Right forelimb (tissue), 1 donor: ENCODE measurements around the gene HDDC3.
"Not testable (repeated sequence)": the region's sequence is repeated elsewhere in the genome, so short reads cannot be mapped to it uniquely, and the experiment has no call there.

ENCODE experiments used
- DNase-seq: peaks from one replicate; pipeline ENCODE4 v3.0.0-alpha.2; 2018

The HDDC3 gene

DNA sequence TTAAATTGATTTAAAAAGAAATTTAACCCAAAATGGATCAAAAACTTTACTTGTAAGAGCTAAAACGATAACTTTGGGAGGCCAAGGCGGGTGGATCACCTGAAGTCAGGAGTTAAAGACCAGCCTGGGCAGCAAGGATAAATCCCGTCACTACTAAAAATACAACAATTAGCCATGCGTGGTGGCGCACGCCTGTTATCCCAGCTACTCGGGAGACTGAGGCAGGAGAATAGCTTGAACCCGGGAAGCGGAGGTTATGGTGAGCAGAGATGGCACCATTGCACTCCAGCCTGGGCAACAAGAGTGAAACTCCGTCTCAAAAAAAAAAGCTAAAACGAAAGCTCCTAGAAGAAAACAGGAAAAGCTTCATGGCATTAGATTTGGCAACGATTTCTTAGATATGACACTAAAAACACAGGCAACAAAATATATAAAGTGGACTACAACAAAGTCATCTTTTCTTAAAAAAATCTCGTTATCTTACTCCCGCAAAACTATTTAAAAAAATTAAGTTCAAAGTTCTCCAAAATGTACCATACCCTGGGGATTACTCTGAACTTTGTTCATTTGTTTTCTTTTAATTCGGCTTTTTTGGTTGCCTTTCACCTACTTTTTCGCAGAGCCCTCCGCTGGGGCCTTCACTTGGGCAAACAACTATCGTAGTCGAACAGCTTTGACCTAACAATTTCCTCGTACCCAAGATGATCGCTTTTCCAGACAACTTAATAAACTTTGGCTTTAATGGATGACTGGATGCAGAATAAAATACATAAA is 2.9 kb downstream of the HDDC3 start:
- no peak for DNase-seq

DNA sequence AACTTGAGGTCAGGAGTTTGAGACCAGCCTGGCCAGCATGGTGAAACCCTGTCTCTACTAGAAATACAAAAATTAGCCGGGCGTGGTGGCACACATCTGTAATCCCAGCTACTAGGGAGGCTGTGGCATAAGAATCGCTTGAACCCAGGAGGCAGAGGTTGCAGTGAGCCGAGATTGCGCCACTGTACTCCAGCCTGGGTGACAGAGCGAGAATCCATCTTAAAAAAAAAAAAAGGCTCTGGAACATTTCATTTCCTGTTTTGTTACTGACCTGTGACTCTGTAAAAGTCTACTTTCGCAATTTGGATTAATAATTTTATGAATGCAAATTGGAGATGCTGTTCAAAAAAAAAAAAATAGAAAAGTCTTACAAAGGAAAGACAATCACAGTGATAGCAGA is 4.2 kb downstream of the HDDC3 start:
- DNase-seq, result not testable (repeated sequence)

DNA sequence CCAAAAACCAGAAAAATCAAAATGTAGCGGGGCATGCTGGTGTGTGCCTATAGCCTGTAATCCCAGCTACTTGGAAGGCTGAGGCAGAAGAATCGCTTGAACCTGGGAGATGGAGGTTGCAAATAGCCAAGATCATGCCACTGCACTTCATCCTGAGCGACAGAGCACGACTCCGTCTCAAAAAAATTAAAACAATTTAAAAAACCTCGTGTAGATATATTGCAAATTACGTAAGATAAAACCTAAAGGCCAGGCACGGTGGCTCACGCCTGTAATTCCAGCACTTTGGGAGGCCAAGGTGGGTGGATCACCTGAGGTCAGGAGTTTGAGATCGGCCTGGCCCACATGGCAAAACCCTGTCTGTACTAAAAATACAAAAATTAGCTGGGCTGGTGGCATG is 5.6 kb downstream of the HDDC3 start:
- DNase-seq, result not testable (repeated sequence)

DNA sequence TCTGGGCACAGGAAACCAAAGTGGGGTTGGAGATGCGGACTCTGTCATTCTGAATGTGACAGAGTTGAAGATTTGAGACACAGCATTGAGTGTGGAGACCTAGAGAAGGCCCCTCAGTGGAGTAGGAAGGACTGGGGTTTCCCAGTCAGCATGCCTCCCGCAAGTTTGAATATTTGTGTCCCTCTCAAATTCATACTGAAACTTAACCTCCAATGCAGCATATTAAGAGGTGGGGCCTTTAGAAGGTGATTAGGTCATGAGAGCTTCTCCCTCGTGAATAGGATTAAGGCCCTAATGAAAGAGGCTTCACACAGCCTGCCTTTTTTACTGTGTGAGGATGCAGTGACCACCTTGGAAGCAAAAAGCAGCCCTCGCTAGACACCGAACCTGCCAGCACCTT is 8.0 kb downstream of the HDDC3 start:
- DNase-seq, result no peak

DNA sequence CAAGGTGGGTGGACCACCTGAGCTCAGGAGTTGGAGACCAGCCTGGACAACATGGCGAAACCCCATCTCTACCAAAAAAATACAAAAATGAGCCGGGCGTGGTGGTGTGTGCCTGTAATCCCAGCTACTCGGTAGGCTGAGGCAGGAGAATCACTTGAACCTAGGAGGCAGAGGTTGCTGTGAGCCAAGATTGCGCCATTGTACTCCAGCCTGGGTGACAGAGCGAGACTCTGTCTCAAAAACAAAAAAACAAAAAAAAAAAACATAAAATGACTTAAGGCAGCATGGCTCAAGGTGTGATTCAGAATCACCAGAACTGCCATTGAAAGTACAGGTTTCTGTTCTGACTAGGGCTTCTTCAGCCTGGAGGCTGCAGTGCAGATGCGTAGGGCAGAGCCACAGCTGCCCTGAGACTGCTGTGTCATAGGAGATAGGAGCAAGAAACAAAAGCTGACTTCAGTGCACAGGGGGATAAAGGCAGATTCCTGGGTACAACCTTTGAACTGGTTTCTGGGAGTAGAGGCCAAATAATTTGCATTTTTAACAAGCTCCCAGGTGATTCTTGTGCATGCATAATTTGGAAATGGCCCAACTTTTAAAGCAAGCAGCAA is 9.5 kb downstream of the HDDC3 start:
- DNase-seq, result not testable (repeated sequence)

DNA sequence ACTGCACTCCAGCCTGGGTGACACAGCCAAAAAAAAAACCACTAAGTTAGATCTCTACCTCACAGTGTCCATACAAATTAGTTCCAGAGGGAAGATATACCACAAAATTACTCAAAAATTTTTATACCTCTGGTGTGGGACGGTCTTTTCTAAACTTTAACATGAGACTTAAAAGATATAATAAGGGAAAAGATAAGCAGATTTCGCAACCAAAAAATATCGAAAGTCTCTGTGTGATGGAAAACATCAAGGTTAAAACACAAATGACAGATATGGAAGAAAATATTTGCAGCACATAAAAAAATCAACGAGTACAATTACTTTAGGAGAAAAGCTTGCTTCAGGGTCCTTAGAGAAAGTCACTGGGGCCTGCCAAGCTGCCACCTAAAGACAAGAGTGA is 10.5 kb downstream of the HDDC3 start:
- no peak for DNase-seq

DNA sequence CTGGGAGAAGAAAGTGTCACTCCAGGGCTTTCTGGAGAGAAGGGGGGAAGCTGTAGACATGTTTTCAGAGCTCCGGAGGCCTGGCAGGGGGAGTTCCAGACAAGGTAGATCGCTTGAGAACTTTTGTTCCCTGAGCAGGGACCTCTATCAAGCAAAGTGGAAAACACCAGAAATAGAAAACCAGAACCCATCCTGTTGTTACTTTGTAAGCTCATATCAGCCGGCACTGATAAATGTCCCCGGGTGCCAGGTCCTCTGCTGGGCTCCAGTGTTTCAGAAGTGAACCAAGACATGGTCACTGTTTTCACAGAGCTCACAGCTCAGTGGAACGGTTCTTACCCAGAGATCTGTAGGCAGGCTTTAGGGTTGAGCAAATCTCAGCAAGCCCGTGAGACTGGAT is 13.5 kb downstream of the HDDC3 start:
- no peak for DNase-seq

DNA sequence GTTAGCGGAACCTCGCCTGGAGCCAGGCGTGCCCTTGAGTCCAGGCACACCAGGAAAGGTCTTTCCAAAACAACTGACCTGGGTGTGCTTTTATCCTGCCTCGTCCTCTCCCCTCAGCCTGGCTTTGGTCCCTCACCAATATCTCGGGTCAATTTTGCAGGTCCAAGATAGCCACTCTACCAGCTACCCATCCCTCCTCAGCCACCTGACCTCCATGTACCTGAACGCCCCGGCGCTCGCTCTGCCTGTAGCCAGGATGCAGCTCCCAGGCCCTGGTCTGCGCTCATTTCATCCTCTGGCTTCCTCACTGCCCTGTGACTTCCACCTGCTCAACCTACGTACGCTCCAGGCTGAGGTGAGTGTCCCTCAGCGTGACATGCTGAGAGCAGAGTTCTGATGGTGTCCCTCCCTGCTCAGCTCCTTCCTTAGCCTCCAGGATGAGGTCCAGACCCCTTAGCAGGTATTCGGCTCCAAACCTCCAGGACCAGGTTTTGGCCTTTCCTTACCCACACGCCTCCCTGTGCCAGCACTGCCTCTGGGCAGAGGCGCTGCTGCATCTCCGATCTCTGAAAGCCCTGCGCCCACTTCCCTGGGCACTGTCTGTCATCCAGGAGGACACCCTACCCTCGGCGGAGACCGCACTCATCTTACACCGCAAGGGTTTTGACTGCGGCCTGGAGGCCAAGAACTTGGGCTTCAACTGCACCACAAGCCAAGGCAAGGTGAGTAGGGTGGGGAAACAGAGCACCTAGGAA is 14.1 kb downstream of the HDDC3 start:
- DNase-seq, result no peak

DNA sequence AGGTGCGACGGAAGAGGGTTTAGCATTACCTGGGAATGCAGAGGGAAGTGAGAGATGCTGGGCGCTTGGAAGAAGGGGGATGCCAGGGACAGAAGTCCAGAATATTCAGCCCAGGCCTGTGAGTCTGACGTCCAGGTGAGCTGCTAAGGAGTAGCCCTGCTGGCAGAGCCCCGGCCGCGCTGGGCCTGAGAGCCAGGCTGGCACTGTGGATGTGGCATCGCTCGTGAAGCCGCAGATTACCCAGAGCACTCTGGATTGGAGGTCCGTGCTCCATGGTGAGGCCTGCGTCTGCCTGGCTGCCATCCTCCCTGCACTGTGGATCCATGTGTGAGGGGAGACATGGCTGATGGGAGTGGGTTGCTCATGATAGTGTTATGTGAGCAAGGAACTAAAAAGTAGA is 14.8 kb downstream of the HDDC3 start:
- no peak for DNase-seq

DNA sequence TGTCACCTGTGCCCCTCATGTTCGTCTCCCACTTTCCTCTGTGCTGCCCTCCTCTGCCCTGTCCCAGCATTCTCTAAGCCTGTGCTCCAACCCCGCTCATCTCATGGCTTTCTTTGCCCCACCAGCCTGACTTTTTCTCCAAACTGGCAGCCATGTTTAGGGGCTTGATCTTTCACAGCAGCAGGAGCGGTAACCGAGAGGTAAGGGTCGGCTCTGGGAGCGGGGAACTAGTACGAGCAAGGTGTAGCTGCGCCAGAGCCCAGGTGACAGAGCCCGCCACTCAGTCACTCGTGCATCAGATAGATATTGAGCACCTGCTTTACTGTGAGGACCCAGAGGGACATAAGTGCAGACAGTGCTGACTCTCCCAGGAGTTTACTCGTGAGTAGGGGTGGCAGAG is 15.9 kb downstream of the HDDC3 start:
- DNase-seq, result no peak

DNA sequence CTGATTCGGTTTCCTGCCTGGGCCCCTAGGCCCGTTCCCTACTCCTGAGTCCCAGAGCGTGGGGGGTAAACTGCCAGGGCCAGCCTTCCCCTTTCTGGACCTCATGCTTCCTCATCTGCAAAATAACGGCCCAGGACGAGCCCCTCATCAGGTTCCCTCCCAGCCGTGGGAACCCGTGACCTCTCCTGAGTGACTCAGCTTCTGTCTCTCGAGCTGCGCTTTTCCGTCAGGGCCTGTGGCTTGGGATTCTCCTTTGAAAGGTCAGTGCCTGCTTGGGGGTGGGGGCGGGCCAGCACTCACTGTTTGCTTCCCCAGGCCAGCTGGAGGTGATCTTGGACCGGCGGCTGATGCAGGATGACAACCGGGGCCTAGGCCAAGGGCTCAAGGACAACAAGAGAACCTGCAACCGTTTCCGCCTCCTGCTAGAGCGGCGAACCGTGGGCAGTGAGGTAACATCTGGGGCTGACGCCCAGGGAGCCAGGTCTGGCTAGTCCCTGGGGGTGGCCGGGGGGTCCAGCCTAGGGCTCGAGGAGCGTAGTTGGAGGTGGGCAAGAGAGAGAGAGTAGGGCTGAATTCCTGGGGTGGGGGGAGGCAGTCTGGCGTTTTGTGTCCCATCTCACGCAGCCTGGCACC is 16.4 kb downstream of the HDDC3 start:
- DNase-seq, result no peak

DNA sequence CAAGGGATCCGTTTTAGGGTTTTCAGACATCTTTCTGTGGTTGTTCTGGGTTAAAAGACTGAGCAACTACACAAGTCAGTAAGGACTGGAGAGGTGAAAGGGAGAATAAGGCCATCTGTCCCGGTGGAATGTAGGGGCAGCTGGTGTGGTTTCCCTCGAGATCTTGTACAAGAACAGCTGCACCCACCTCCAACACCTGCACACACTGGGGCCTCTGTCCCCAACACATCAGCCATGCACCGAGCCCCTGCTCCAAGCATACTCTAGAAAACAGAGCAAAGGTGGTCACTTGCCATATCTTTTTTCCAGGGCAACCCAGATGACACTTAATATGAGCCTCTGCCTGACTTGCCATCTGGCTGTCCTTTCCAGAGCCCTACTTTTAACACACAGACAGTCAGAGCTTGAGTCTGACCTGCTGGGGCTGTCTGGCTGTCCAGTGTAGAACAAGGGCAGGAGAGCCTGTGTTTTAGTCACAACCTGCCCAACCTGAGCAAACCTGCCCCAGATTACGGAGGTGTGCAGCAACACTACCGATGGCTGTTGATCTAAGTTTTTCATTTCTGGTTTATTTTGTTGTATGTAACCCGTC is 17.0 kb downstream of the HDDC3 start:
- no peak for DNase-seq

DNA sequence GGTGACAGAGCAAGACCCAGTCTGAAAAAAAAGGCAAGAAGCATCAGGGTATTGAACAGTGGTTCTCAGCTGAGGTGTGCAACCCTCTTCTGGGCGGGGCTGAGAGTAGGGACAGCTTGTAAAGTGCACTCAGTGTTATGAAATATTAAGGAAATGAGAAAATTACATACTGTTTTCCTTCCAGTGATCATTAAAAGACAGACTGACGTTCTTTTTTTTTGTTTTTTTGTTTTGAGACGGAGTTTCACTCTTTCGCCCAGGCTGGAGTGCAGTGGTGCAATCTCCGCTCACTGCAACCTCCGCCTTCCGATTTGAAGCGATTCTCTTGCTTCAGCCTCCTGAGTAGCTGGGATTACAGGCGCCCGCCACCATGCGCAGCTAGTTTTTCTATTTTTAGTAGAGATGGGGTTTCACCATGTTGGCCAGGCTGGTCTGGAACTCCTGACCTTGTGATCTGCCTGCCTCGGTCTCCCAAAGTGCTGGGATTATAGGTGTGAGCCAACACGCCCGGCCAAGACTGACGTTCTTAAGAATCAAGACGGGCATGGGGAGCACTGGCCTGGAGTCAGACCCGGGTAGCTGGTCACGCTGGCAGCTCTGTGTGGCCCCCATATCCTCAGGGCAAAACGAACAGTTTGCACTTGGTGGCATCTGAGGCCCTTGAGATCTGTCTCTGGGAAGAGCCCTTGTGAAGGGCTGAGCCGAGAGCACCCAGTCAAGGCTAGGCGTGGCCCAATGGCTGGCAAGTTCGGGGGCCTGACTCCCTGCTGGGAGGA is 17.9 kb downstream of the HDDC3 start:
- no peak for DNase-seq

DNA sequence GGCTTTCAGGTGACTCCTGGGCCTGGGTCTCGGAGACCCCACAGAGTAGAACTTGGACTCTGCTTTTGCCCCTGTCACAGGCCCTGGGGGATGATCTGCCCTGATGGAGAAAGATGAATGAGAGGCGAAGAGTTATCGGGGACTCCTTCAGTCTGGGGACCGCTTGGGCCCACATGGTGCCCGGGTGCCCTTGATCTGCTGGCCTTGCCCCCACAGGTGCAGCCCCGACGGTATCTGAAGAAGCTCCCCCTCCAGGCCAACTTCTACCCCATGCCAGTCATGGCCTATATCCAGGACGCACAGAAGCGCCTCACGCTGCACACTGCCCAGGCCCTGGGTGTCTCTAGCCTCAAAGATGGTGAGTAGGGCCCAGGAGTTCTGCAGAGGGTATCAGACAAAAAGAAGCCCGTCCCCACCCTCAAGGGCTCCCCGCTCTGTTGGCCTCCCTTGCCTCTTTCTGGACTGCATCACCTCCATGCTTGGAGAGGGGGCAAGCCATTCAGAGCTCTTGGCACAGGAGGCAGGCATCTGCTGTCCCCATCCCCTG is 18.9 kb downstream of the HDDC3 start:
- no peak for DNase-seq

DNA sequence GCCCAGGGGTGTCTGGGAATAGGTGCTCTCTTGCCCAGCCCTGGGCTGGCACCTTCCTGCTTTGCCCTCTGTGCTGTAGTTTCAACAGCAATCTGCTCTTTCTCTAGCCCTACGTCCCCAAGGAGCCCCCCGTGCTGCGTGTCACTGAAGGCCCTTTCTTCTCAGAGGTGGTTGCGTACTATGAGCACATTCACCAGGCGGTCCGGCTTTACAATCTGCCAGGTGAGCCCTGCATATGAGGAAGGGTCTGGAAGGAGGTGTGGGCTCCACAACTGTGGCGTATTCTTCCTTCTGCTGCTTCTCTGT is 19.6 kb downstream of the HDDC3 start:
- DNase-seq, result no peak

DNA sequence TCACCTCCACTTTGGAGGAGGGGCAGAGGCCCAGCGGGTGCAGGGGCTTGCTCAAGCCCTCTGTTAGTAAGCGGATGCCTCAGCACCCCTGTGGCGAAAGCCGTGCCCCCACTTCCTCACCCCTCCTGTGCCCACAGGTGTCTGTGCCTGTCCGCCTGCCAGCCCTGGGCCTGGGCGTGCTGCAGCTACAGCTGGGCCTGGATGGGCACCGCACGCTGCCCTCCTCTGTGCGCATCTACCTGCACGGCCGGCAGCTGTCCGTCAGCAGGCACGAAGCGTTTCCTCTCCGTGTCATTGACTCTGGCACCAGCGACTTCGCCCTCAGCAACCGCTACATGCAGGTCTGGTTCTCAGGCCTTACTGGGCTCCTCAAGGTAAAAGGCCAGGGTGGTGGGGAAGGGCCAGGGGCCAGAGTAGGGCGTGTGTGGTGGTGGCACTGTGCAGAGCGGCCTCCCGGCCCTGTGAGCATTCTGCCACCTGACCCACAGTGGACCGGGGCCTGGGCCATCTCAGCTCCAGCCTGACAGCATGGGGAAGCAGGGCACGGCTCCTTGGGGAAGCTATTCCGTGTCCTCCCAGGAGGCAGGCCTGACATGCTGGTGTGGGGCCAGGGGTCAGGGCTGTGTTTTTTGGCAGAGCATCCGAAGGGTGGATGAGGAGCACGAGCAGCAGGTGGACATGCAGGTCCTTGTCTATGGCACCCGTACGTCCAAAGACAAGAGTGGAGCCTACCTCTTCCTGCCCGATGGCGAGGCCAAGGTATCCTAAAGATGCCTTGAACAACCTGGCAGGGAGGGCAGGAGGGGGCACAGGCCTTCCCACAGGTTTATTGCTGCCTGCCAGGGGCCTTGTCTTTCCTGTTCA is 20.2 kb downstream of the HDDC3 start:
- DNase-seq, result no peak

DNA sequence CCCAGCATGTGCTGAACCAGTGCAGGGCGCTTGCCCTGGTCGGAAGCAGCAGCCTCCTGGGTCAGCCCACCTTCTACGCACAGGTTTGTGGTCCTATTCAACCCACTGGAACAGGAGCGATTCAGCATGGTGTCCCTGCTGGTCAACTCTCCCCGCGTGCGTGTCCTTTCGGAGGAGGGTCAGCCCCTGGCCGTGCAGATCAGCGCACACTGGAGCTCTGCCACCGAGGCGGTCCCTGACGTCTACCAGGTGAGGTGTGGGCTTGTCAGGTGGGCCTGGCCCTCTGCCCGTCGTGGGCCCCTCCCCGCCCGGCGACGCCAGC is 21.1 kb downstream of the HDDC3 start:
- DNase-seq, result no peak

DNA sequence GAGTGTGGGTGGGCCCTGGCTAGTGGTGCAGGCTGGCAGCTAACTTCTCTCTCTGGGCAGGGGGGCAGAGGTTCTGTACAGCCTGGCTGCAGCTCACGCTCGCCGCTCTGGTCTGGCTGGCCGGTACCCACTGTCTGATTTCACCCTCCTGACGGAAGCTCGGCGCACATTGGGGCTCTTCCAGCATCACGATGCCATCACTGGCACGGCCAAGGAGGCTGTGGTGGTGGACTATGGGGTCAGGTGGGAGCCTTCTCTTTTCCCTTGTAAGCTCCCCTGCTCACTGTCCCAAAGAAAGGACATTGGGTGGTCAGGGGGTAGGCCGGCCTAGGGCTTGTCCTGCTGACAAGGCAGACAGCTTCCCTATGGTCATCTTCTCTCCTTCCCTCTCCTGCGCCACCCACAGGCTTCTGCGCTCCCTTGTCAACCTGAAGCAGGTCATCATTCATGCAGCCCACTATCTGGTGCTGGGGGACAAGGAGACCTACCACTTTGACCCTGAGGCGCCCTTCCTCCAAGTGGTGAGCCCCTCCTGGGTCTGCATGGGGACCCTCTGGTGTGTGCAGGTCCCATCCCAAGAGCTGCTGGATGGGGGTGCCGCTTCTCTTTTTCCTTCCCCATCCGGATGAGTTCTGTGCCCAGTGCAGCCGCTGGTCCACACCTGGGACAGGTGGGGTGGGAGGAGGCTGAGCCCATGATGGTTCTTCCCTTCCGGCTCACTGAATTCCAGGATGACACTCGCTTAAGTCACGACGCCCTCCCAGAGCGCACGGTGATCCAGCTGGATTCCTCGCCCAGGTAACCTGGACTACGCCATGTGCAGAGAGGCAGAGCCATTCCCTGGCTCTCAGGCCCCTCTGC is 21.7 kb downstream of the HDDC3 start:
- no peak for DNase-seq

DNA sequence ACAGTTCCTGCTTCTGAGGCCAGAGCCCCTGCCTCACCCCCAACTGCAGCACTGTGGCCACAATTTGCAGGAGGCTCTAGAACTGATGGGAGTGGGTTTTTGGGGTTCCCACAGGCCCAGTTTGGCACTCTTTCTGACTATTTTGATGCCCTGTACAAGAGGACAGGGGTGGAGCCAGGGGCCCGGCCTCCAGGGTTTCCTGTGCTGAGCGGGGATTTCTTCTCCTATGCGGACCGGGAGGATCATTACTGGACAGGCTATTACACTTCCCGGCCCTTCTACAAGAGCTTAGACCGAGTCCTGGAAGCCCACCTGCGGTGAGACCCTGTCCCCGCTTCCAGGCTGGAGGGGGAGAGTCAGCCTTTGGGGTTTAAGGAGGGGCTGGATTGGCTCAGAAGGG is 22.4 kb downstream of the HDDC3 start:
- DNase-seq, result no peak

DNA sequence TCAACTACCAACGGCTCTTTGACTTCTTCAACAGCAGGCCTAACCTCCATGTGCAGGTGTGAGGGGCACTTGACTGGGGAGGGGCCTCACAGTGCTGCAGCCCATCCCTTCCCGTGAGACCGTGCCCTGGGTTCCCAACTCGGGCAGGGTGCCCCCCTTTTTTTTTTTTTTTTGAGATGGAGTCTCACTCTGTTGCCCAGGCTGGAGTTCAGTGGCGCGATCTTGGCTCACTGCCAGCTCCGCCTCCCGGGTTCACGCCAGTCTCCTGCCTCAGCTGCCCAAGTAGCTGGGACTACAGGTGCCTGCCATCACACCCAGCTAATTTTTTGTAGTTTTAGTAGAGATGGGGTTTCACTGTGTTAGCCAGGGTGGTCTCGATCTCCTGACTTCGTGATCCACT is 22.9 kb downstream of the HDDC3 start:
- not testable (repeated sequence) for DNase-seq
